GM18499 (cell line): ENCODE results near the gene BLM.
"Not testable (repeated sequence)": the region's sequence is repeated elsewhere in the genome, so short reads cannot be mapped to it uniquely, and the experiment has no call there.

ENCODE experiments used
- ATAC-seq: cut with Tn5 transposase; IDR thresholded peaks from one replicate; pipeline ENCODE4 v1.9.1; 2021; ENCODE audit warnings: moderate number of reproducible peaks; ENCODE audit not compliant: insufficient read depth, unreplicated experiment

BLM gene

DNA sequence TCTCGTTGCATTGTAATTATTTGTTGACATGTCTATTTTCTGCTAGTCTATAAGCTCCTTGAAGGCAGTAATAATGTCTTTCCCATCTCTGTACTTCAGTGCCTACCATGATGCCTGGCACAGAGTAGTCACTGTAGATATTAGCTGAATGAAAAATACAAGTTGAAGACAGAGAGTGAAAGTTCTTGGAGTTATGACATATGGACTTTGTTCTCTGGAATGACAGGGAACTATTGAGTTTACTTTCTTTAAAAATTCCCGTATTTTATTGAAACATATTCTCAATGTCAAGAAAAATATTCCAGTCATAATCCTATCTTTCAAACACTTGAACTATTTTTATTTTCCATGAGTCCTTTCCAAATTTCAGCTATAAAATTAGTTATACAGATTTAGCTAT lies 3.0 kb downstream of the BLM start:
- ATAC-seq = no peak

DNA sequence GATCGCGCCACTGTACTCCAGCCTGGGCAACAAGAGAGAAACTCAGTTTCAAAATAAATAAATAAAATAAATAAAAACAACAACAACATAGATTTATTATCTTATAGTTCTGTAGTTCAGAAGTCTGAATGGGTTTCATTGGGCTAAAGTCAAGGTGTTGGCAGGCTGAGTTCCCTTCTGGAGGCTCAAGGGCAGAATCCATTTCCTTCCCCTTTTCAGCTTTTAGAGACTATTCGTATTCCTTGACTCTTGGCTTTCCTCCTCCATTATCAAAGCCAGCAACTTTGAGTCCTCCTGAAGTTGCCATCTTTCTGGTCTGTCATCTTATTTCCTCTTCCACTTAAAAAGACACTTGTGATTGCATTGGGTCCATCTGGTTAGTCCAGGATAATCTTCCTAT lies 12.1 kb downstream of the BLM start:
- no peak for ATAC-seq

DNA sequence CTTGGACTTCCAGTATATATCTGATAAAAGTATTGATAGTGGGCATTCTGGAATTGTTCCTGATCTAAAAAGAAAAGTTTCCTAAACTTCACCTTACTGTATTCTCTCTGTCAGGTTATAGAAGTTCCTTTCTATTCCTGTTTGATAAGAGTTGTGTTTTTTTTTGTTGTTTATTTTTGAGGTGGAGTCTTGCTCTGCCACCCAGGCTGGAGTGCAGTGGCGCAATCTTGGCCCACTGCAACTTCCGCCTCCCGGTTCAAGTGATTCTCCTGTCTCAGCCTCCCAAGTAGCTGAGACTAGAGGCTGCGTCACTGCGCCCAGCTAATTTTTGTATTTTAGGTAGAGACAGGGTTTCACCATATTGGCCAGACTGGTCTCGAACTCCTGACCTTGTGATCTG lies 13.1 kb downstream of the BLM start:
- no peak for ATAC-seq

DNA sequence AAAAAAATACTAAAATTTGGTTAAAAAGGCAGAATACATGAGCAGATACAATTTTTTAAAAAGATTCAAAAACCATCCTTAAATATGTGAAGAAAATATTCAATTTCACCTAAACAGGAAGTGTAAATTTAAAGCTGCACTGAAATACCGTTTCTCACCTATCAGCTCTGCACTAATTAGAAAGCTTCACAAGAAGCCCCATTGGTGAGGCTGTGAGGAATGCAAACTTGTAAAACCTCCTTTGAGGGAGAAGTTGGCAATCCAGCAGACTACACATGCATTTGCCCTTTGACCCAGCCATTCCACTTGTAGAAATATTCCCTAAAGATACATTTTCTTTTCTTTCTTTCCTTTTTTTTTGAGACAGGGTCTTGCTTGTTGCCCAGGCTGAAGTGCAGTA lies 18.8 kb downstream of the BLM start:
- no peak for ATAC-seq

DNA sequence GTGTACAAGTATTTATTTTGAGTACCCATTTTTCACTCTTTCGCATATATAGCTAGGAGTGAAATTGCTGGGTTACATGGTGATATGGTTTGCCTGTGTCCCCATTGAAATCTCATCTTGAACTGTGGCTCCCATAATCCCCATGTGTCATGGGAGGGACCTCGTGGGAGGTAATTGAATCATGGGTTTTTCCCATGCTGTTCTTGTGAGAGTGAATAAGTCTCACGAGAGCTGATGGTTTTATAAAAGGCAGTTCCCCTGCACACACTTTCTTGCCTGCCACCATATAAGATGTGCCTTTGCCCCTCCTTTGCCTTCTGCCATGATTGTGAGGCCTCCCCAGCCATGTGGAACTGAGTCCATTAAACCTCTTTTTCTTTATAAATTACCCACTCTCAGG lies 23.4 kb downstream of the BLM start:
- ATAC-seq = not testable (repeated sequence)

DNA sequence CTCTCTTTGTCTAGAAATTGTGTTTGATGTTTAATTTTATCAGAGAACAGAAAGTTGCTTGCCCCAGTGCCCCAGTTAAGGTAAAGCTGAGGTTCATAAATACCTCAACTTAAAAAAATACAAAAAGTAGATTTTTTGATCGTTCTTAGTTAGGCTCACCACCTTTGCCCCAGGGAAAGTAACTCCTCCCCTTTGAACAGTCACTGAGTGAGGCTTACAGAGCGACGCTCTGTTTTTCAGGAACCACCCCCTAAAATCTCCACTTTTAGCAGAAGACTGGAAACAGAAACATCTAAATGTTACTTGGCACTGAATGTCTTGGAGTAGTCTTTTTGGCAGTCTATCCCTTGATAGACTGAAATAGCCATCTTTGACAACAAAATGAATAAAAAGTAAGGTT lies 24.9 kb downstream of the BLM start:
- ATAC-seq = no peak

DNA sequence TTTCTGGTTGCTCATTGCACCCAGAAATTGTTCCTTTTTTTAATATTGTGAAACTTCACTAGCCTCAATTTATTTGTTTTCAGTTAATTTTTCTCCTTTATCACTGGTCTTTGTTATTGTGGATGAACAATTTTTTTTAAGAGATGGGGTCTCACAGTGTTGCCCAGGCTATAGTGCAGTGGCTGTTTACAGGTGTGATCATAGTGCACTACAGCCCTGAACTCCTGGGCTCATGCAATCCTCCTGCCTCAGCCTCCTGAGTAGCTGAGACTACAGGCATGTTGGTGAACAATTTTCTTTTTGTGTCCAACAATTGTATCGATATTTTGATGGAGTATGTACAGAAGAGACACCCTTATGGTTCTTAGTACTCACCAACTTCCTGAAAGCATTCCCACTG lies 26.3 kb downstream of the BLM start:
- ATAC-seq = no peak

DNA sequence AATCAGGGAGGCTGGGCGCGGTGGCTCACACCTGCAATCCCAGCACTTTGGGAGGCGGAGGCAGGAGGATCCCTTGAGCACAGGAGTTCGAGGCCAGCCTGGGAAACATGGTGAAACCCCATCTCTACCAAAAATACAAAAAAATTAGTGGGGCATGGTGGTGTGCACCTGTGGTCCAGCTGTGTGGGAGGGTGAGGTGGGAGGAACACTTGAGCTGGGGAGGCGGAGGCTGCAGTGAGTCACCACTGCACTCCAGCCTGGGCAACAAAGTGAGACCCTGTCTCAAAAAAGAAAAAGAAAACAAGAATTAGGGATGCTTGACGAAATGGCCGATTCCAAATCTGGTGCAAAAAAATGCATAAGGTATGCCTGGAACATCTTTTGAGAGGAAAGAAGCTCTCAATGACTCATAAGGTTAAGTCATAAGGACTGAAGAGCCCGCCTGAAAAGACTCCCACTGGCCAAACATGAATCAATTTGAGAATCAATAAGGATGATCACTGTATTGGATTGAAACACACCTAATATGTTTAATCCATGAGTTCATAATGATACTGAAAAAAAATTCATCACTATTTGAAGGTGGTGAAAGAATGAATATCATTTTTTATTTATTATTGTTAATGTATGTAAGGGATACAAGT lies 27.7 kb downstream of the BLM start:
- no peak for ATAC-seq

DNA sequence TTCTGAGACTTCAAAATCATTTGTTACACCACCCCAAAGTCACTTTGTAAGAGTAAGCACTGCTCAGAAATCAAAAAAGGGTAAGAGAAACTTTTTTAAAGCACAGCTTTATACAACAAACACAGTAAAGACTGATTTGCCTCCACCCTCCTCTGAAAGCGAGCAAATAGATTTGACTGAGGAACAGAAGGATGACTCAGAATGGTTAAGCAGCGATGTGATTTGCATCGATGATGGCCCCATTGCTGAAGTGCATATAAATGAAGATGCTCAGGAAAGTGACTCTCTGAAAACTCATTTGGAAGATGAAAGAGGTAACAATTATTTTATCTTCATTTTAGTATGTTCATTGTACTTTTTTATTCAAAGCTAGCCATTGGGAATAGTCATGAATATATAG lies 32.6 kb downstream of the BLM start:
- no peak for ATAC-seq

DNA sequence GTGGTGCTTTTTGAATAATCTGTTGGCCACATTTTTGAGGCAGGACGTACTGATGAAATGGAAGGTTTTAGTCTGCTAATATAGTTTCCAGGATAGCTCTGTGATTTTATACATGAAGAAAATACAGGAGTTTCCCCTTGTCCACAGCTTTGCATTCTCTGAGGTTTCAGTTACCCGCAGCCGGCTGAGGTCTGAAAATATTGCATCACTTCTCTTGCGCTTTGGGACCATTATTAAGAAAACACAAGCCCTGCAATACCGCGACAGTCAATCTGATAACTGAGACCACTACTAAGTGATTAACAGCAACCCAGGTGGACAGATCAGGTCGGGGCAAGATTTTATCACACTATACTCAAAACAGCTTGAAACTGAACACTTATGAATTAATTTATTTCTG lies 33.0 kb downstream of the BLM start:
- ATAC-seq = no peak

DNA sequence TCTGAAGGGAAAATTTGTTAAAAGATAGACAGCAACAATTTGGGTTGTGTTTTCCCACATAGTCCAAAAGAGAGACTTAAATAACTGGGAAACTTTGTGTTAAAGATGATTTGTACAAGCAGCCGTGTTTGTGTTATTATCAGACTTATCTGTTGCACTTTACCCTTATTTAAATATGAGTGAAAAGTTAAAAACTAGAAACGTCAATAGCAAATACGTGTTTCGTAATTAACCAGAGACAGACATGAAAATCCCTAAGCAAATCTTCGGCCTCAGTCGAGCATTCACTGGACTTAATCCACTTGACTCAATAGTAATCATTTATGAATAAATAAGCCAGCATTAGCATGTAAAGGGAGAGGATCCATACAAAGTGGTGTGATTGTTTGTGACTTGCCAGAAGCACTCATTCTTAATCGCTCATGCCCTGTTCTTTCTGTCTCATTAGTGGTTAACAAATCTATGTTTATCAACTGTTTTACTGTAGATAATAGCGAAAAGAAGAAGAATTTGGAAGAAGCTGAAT lies 34.2 kb downstream of the BLM start:
- no peak for ATAC-seq

DNA sequence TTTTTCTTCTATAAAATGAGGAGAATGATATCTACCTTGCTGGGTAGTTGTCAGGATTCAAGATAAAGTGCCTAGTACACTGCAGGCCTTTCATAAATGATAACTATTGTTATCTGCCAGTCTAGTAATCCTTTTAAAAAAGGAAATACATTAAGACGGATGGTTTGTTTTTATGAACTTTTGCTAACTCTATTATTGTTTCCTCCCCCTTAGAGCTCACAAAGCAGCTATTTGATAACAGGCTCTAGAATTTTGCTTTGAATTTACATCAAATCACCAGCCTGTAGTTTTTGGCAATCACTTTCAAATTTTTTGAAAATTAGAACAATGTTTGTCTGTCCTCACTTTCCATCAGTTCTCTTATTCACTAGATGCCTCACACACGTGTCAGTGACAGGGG lies 39.8 kb downstream of the BLM start:
- no peak for ATAC-seq

DNA sequence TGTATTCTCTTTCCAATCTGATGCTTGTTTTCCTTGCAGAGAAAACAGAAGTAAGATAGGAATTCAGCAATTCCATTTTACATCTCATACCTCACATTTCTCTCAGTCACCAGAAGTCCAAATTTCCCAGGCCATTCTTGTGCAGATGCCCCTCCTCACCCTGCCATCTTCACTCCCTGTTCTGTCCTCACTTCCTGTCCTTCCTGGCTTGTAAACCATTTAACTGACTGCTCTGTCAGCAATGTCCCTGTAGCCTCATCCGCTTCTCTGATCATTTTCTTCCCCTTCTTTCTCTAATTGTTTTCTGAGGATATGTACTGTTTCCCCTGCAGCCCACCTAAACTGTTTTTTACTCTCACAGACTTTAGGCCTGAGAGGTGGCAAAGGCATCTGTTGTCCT lies 40.3 kb downstream of the BLM start:
- ATAC-seq = no peak

DNA sequence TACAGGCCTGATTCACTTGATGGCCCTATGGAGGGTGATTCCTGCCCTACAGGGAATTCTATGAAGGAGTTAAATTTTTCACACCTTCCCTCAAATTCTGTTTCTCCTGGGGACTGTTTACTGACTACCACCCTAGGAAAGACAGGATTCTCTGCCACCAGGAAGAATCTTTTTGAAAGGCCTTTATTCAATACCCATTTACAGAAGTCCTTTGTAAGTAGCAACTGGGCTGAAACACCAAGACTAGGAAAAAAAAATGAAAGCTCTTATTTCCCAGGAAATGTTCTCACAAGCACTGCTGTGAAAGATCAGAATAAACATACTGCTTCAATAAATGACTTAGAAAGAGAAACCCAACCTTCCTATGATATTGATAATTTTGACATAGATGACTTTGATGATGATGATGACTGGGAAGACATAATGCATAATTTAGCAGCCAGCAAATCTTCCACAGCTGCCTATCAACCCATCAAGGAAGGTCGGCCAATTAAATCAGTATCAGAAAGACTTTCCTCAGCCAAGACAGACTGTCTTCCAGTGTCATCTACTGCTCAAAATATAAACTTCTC lies 43.6 kb downstream of the BLM start:
- no peak for ATAC-seq

DNA sequence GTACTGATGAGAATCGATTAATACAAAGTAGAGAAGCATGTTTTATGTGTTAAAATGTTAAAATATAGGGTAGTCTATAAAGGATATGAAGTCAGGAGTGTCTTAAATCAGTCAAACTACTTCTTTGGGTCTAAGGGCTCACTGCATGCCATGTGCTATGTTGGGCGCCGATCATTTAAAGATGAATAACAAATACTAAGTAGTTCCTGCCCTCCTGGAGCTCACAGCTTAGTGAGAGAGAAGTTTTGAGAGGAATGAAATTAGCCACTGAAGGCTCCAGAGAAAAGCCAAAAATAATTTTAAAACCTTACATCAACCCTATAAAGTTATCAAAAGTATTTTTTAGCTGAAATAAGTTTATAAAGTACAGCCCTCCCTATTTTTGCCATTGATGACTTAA lies 44.5 kb downstream of the BLM start:
- ATAC-seq = no peak

DNA sequence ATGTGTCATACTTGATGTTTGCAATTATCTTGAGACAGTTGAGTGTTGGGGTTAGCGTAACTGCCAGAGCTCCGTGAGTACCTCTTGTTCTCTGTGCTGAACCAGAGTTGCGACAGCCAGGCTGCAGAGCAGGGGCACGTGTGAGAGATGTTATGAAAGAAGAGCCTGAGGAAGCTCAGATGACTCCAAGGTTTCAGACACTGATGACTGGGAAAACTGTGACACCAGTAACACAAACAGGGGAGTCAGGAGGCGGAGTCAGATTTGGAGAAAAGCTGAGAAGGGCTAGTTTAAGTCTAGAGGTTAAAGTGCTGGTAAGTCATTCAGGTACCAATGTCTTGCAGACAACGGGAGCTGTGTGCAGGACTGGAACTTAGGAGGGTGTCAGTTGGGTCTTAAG lies 45.0 kb downstream of the BLM start:
- ATAC-seq = no peak

DNA sequence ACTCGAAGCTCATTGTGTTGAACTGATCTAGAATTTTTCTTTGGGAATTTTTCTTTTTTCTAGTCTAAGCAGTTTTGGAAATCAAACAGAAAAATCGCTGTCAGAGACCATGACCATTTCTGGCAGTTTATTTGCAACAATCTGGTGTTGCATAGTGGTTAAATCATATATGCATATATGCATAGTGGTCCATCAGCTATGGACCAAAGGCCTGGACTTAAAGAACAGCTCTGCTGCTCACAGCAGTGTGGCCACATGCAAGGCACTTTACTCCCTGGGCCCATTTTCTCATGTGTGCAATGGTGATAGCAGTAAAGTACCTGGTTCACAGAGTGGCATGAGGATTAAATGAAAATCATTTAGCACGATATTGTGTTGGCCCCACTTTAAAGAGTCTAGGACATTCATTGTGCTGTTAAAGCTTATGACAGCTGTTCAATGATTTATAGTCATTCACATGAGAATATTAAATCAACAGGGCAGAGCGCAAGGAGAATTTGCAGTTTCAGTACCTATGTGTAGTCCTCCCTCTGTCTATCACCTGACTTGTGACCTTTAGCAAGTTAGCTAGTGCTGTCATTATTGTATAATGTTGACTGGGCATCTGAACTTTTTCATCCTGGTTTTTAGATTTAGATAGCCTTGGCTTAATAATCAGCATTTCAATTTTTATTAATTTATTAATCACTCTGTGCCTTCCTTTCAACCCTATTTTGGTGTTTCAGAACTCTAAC lies 46.4 kb downstream of the BLM start:
- no peak for ATAC-seq

DNA sequence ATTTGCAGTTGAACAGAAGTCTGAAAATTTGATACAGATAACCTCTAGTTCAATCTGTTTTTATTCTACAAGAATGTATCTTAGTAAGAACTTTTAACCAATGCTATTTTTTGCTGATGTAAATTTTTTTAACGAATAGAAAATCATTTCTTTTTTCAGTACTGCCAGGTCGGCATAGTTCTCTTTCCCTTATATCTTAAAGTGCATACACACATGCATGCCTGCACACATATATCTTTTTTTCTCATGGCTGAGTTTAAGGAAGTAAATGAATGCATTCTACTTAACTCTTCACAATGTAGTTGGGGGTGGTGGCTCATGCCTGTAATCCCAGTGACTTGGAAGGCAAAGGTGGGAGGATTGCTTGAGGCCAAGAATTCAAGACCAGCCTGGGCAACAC lies 48.4 kb downstream of the BLM start:
- ATAC-seq = no peak

DNA sequence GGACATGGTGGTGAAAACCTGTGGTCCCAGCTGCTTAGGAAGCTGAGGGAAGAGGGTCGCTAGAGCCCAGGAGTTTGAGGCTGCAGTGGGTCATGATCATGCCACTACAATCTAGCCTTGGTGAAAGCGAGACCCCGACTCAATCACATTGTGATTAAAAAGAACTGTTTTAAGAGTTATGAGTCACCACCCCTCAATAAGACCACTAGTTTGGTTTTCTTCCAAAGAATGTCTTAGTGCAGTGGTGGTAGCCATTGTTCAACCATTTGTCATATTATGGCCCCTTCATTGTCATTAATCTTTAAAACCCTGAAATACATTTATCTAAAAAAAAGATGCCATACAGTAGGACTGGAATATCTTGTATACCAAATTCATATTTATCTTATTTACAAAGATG lies 48.8 kb downstream of the BLM start:
- ATAC-seq = no peak

DNA sequence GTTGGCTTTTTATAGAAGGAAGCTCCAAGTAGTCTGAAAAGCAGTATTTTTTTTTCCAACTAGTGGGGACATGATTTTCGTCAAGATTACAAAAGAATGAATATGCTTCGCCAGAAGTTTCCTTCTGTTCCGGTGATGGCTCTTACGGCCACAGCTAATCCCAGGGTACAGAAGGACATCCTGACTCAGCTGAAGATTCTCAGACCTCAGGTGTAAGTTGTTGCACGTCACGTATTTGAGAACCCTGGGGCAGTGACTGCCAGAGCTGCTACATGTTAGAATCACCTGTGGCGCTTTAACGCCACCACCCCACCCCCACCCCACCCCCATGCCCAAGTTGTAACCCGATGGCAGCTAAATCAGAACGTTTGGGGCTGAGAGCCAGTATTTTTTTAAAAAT lies 52.2 kb downstream of the BLM start:
- no peak for ATAC-seq

DNA sequence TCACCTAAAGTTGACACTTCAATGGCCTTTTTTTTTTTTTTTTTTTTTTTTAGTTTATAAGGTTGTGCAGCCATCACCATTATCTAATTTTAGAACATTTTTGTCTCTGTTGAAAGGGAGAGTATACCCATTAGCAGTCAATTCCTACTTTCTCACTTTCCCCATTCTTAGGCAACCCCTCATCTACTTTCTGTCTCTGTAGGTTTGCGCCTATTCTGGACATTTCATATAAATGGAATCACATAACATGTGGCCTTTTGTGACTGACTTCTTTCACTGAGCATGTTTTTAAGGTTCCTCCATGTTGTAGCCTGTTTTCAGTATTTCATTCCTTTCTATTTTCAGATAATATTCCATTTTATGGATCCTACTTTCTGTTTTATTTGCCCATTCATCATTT lies 56.3 kb downstream of the BLM start:
- ATAC-seq = no peak
